SK-N-SH (cell line): ENCODE data around the gene KLF12. TPM values are rescaled to one million over a fixed set of nuclear protein-coding genes. Genes with fewer than 3 reads are reported as not detected.

ENCODE experiments used
- CTCF ChIA-PET: fragments of 300-600, 350-600 bp; formaldehyde crosslinking; extraction: SDS; loops from one replicate; lab custom pipeline; 2021; lab: Yijun Ruan, JAX
- POLR2A ChIA-PET: fragments of 350-600 bp; sonication (Branson Sonifier 250); formaldehyde crosslinking; extraction: SDS; loops from one replicate; lab custom pipeline; 2020; ENCODE audit warnings: antibody characterized with exemption, inconsistent platforms; lab: Yijun Ruan, JAX
- DNase-seq: peaks from one replicate; pipeline ENCODE4 v3.0.0; 2012
- H2AFZ ChIP-seq: fragments of 200-600 bp; sonication (generic); 2 replicates; pipeline ENCODE4 v1.8.1; 2016; ENCODE audit warnings: antibody characterized with exemption, mild to moderate bottlenecking, low read depth
- H3F3A ChIP-seq: fragments of 200-600 bp; sonication (generic); replicated peaks from 2 replicates; pipeline ENCODE3; 2016; ENCODE audit warnings: antibody characterized with exemption, mild to moderate bottlenecking; ENCODE audit not compliant: insufficient read depth
- H3K27ac ChIP-seq, 2 experiments: fragments of 200-500 bp in 1 of 2; fragments of 200-600 bp in 1 of 2; sonication (Bioruptor generic) in 1 of 2; sonication (generic), shearing (Covaris generic) in 1 of 2; 2 replicates each; pipeline versions ENCODE4 v1.5.1 to v1.6.1; 2014 to 2016; ENCODE audit warnings: low read depth in 2 of 2, inconsistent platforms in 1 of 2, low read length in 1 of 2, mild to moderate bottlenecking in 1 of 2, mixed read lengths in 1 of 2
- H3K27me3 ChIP-seq: fragments of 200-600 bp; sonication (generic), shearing (Covaris generic); 2 replicates; pipeline ENCODE4 v1.6.1; 2016; ENCODE audit warnings: mixed run types; ENCODE audit not compliant: insufficient read depth
- H3K36me3 ChIP-seq, 2 experiments: fragments of 200-500 bp in 1 of 2; fragments of 200-600 bp in 1 of 2; sonication (Bioruptor generic) in 1 of 2; sonication (generic) in 1 of 2; replicated peaks in 1 of 2; 2 replicates each; pipeline versions ENCODE3 to v1.5.1; 2014 to 2016; ENCODE audit warnings: low read length in 1 of 2, mild to moderate bottlenecking in 1 of 2; ENCODE audit not compliant: insufficient read depth in 2 of 2, control insufficient read depth in 1 of 2
- H3K4me1 ChIP-seq, 2 experiments: fragments of 200-500 bp in 1 of 2; fragments of 200-600 bp in 1 of 2; sonication (Bioruptor generic) in 1 of 2; sonication (generic), shearing (Covaris generic) in 1 of 2; 2 replicates each; pipeline versions ENCODE4 v1.5.1 to v1.6.1; 2014 to 2016; ENCODE audit warnings: low read depth in 1 of 2, low read length in 1 of 2, mixed run types in 1 of 2; ENCODE audit not compliant: insufficient read depth in 2 of 2, control insufficient read depth in 1 of 2
- H3K4me2 ChIP-seq: fragments of 200-600 bp; sonication (generic), shearing (Covaris generic); 2 replicates; pipeline ENCODE4 v1.6.1; 2017; ENCODE audit warnings: mixed run types
- H3K4me3 ChIP-seq, 2 experiments: fragments of 200-500 bp in 1 of 2; fragments of 200-600 bp in 1 of 2; sonication (Bioruptor generic) in 1 of 2; sonication (generic), shearing (Covaris generic) in 1 of 2; 2 replicates each; pipeline versions ENCODE4 v1.5.1 to v1.8.1; 2014 to 2016; ENCODE audit warnings: low read depth in 2 of 2, inconsistent platforms in 1 of 2, low read length in 1 of 2, mild to moderate bottlenecking in 1 of 2, mixed read lengths in 1 of 2, moderate library complexity in 1 of 2
- H3K79me2 ChIP-seq: fragments of 200-600 bp; sonication (generic); 2 replicates; pipeline ENCODE4 v1.8.1; 2017; ENCODE audit warnings: mild to moderate bottlenecking; ENCODE audit not compliant: insufficient read depth
- H3K9ac ChIP-seq: fragments of 200-600 bp; sonication (generic); 2 replicates; pipeline ENCODE4 v1.6.1; 2017; ENCODE audit warnings: mixed run types
- H3K9me2 ChIP-seq: fragments of 200-600 bp; sonication (generic); 2 replicates; pipeline ENCODE4 v1.6.1; 2017; ENCODE audit warnings: mixed run types
- H3K9me3 ChIP-seq: fragments of 200-600 bp; sonication (generic); 2 replicates; pipeline ENCODE4 v1.6.1; 2017; ENCODE audit warnings: mixed run types, mild to moderate bottlenecking, moderate library complexity
- H4K20me1 ChIP-seq: fragments of 200-600 bp; sonication (generic); 2 replicates; pipeline ENCODE4 v1.6.1; 2017; ENCODE audit warnings: mild to moderate bottlenecking, mixed run types; ENCODE audit not compliant: insufficient read depth
- EP300 ChIP-seq, 2 experiments: IDR thresholded peaks; 2 replicates each; pipeline versions ENCODE4 v1.4.0 to v1.6.1; 2012; ENCODE audit warnings: borderline replicate concordance in 1 of 2, low read depth in 1 of 2, low read length in 1 of 2
- EZH2phosphoT487 ChIP-seq: fragments of 200-600 bp; sonication (generic); IDR thresholded peaks from 2 replicates; pipeline ENCODE4 v1.6.1; 2017; ENCODE audit warnings: low read depth, mixed run types, mild to moderate bottlenecking, antibody characterized with exemption, moderate library complexity, borderline replicate concordance
- FOXJ3 ChIP-seq: sonication (generic); formaldehyde crosslinking; IDR thresholded peaks from 2 replicates; pipeline ENCODE4 v1.5.1; 2020; ENCODE audit warnings: mild to moderate bottlenecking, missing genetic modification reagents
- FOXM1 ChIP-seq: IDR thresholded peaks from 2 replicates; pipeline ENCODE4 v1.4.0; 2012; ENCODE audit warnings: low read depth, mild to moderate bottlenecking
- GATA2 ChIP-seq: sonication (generic); formaldehyde crosslinking; IDR thresholded peaks from 2 replicates; pipeline ENCODE4 v1.5.0; 2020; ENCODE audit warnings: mild to moderate bottlenecking, missing genetic modification reagents
- JUND ChIP-seq: IDR thresholded peaks from 2 replicates; pipeline ENCODE4 v1.4.0; 2012
- MEF2A ChIP-seq: IDR thresholded peaks from 2 replicates; pipeline ENCODE4 v1.4.0; 2012; ENCODE audit warnings: low read depth, borderline replicate concordance
- NFIC ChIP-seq: IDR thresholded peaks from 2 replicates; pipeline ENCODE4 v1.4.0; 2012; ENCODE audit warnings: borderline replicate concordance
- POLR2AphosphoS5 ChIP-seq: IDR thresholded peaks from 2 replicates; pipeline ENCODE4 v1.6.1; 2012; ENCODE audit warnings: low read depth, low read length
- RAD21 ChIP-seq: IDR thresholded peaks from 2 replicates; pipeline ENCODE4 v1.6.1; 2012; ENCODE audit warnings: mild to moderate bottlenecking, low read length
- RCOR1 ChIP-seq: fragments of 150-350 bp; IDR thresholded peaks from 2 replicates; pipeline ENCODE4 v1.6.1; 2017; ENCODE audit warnings: antibody characterized with exemption, low read length
- SMC3 ChIP-seq: IDR thresholded peaks from 2 replicates; pipeline ENCODE4 v1.6.1; 2012; ENCODE audit warnings: low read depth, low read length, improper control_type of control experiment
- TAF1 ChIP-seq: IDR thresholded peaks from 2 replicates; pipeline ENCODE4 v1.6.1; 2012; ENCODE audit warnings: low read depth, mild to moderate bottlenecking, low read length, moderate library complexity, borderline replicate concordance
- TEAD4 ChIP-seq: IDR thresholded peaks from 2 replicates; pipeline ENCODE4 v1.4.0; 2012; ENCODE audit warnings: mild to moderate bottlenecking, borderline replicate concordance; ENCODE audit not compliant: insufficient read depth
- YY1 ChIP-seq: IDR thresholded peaks from 2 replicates; pipeline ENCODE4 v1.4.0; 2012; ENCODE audit warnings: low read depth, mild to moderate bottlenecking
- WGBS: methylation state at CpG from one replicate; pipeline ENCODE4 v1.1.6; 2017; ENCODE audit warnings: low lambda C conversion rate; 5-methylcytosine and 5-hydroxymethylcytosine counted together
- polyA plus RNA-seq, 3 experiments: library from polyadenylated mRNA; depleted of rRNA; stranded (reverse); fragments of >200 nt; gene quantifications; 2 replicates each; pipeline ENCODE4 v1.2.3, GENCODE V29; 2012
- TF ChIP-seq, protein P1 (sequence below): IDR thresholded peaks from 2 replicates; pipeline ENCODE4 v1.4.0; 2012; ENCODE audit warnings: low read depth
- TF ChIP-seq, protein P2 (sequence below): fragments of 150-350 bp; IDR thresholded peaks from 2 replicates; pipeline ENCODE4 v1.6.1; 2017; ENCODE audit warnings: antibody characterized with exemption, low read length, low read depth, borderline replicate concordance
- TF ChIP-seq, protein P3 (sequence below): IDR thresholded peaks from 2 replicates; pipeline ENCODE4 v1.4.0; 2012; ENCODE audit warnings: low read depth, borderline replicate concordance

KLF12 gene
- polyA plus RNA-seq, 1 of the 3 experiments (the other 2 are of a cell fraction), result 2.4 TPM

DNA sequence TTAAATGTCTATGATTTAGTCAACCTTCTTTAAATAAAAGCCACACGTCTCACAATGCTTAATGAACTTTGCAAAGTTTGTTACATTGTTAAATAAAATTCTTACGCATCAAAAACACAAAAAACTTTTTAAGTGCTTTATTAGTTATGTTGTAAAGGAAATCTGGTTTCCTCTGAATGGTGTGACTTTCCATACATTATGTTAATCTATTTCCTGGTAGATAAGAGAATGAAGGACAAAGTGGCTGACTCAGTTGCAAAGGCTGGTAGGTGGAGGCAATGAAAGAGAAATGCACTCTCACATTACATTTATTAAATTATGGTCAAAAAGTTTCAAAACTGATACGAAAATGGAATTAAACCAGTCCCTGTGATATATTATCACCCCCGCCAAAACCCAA, 15.9 kb downstream of the KLF12 start:
- H4K20me1 ChIP-seq, result peaks cover 9% of the 10 kb centered on the region; the same call in 1 of the 2 replicates
- no peak for DNase-seq
- peaks cover 6% of the 10 kb centered on the region; the same call in 1 of the 2 replicates for H3K9me3 ChIP-seq
- 92% methylated on average over 4 of the region's 4 CpGs for WGBS
- H3K4me2 ChIP-seq, result no peak overlapping the region
- 0 out of 2 replicates have a peak, but pooled peaks cover 5% of the 10 kb centered on the region for H3K9me2 ChIP-seq
- H3K9ac ChIP-seq, result no peak overlapping the region
- no peaks in the 10 kb centered on the region for H3K27me3 ChIP-seq
- no peak overlapping the region for H2AFZ ChIP-seq
- H3K79me2 ChIP-seq, result peaks cover 94% of the 10 kb centered on the region
- peaks cover 20% of the 10 kb centered on the region for H3F3A ChIP-seq
- H3K4me3 ChIP-seq, result no peak overlapping the region
- no peak for TF ChIP-seq SMC3
- TF ChIP-seq, protein P1, sequence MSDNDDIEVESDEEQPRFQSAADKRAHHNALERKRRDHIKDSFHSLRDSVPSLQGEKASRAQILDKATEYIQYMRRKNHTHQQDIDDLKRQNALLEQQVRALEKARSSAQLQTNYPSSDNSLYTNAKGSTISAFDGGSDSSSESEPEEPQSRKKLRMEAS, result no peak
- TF ChIP-seq TAF1, result no peak
- TF ChIP-seq FOXJ3 (CRISPR knock-in tag), result no peak
- no peak for TF ChIP-seq FOXM1
- TF ChIP-seq, protein P2, sequence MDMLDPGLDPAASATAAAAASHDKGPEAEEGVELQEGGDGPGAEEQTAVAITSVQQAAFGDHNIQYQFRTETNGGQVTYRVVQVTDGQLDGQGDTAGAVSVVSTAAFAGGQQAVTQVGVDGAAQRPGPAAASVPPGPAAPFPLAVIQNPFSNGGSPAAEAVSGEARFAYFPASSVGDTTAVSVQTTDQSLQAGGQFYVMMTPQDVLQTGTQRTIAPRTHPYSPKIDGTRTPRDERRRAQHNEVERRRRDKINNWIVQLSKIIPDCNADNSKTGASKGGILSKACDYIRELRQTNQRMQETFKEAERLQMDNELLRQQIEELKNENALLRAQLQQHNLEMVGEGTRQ, result no peak
- TF ChIP-seq RCOR1, result no peak
- no peak for TF ChIP-seq YY1
- TF ChIP-seq NFIC, result no peak
- no peak for TF ChIP-seq GATA2 (CRISPR knock-in tag)
- TF ChIP-seq RAD21, result no peak
- no peak for TF ChIP-seq EZH2phosphoT487
- no peak for TF ChIP-seq EP300 (IDR thresholded peaks at IDR 0.05; ENCODE audit: borderline replicate concordance in 1 of 2, low read depth in 1 of 2, low read length in 1 of 2)
- TF ChIP-seq, protein P3, sequence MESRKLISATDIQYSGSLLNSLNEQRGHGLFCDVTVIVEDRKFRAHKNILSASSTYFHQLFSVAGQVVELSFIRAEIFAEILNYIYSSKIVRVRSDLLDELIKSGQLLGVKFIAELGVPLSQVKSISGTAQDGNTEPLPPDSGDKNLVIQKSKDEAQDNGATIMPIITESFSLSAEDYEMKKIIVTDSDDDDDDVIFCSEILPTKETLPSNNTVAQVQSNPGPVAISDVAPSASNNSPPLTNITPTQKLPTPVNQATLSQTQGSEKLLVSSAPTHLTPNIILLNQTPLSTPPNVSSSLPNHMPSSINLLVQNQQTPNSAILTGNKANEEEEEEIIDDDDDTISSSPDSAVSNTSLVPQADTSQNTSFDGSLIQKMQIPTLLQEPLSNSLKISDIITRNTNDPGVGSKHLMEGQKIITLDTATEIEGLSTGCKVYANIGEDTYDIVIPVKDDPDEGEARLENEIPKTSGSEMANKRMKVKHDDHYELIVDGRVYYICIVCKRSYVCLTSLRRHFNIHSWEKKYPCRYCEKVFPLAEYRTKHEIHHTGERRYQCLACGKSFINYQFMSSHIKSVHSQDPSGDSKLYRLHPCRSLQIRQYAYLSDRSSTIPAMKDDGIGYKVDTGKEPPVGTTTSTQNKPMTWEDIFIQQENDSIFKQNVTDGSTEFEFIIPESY, result no peak
- no peak for TF ChIP-seq MEF2A
- no peak for TF ChIP-seq TEAD4
- TF ChIP-seq POLR2AphosphoS5, result no peak
- TF ChIP-seq JUND, result no peak
- TF ChIP-seq, all 33 proteins: peak for 0
- ChIA-PET CTCF (no interaction called here), POLR2A (no interaction called here)
- H3K27ac ChIP-seq, result no peak overlapping the region
- H3K4me1 ChIP-seq, result peaks cover 0 to 5% of the 10 kb centered on the region in 2 experiments; a peak in 1 of 4 replicates
- H3K36me3 ChIP-seq, result peaks cover 0 to 24% of the 10 kb centered on the region in 2 experiments
